Measurements from ENCODE around the gene CHRNB1. TPM values are rescaled to one million over a fixed set of nuclear protein-coding genes. Genes with fewer than 3 reads are reported as not detected.

Gene CHRNB1
- total RNA-seq, 4 donors from 2014 or later = 5.0 to 12.8 (median 8.1) TPM

DNA sequence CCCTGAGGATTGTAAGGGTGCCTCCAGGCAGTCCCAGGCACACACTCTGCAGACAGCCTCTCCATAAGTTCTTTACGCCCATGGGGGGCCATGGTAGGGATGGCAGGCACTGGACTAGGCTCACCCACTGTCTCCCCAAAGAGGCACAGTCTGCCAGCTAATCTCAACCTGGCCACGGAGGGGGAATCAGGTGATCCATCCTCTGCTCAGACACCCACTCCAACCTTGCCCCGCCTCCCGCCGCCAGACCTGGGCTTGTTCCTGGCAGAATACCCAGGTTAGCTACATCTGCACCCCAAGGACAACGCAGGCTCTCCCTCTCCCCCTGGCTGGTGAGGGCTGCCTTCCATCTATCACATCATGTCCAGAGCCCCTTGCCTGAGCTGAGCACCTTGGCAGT lies 36.0 kb upstream of the CHRNB1 start:
- intact Hi-C loops (cut with DNase I) = no loop called here
- Histone ChIP-seq H3K4me1 (peaks cover 4 to 34% (median 21%) of the 10 kb centered on the region in 4 donors), H3K27me3 (no peaks in the 10 kb centered on the region), H3K9me3 (no peaks in the 10 kb centered on the region), H3K27ac (replicated peaks in 1 of 4) (no peak overlapping the region), H3K4me3 (no peak overlapping the region), H3K36me3 (peaks cover 0 to 37% (median 17%) of the 10 kb centered on the region in 4 donors)
- no peak for DNase-seq (ENCODE audit: extremely low spot score)
- WGBS = 84% methylated on average over 5 of the region's 6 CpGs
- TF ChIP-seq EP300 (IDR thresholded peaks at IDR 0.05) (no peak), POLR2AphosphoS5 (IDR thresholded peaks at IDR 0.05) (no peak), POLR2A (IDR thresholded peaks at IDR 0.05; ENCODE audit: low read depth) (no peak)
- TF ChIP-seq, protein P1, sequence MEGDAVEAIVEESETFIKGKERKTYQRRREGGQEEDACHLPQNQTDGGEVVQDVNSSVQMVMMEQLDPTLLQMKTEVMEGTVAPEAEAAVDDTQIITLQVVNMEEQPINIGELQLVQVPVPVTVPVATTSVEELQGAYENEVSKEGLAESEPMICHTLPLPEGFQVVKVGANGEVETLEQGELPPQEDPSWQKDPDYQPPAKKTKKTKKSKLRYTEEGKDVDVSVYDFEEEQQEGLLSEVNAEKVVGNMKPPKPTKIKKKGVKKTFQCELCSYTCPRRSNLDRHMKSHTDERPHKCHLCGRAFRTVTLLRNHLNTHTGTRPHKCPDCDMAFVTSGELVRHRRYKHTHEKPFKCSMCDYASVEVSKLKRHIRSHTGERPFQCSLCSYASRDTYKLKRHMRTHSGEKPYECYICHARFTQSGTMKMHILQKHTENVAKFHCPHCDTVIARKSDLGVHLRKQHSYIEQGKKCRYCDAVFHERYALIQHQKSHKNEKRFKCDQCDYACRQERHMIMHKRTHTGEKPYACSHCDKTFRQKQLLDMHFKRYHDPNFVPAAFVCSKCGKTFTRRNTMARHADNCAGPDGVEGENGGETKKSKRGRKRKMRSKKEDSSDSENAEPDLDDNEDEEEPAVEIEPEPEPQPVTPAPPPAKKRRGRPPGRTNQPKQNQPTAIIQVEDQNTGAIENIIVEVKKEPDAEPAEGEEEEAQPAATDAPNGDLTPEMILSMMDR (IDR thresholded peaks at IDR 0.05) = no peak

DNA sequence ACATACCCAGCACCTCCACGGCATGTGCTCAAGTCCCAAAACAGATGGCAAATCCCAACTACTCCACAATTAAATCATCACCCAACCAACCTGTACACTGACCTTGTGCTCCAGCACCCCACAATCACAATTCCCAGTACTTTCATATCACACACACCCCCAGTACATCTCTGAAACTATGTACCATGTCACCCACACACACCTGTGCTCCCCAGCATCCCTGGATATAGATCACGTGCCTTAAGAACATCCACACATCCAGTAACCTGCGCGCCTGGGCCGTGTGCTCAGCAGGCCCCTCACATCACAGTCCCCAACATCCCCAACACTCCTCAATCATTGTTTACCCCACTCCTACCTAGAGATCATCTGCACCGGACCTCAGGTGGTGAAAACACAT lies 35.1 kb upstream of the CHRNB1 start:
- Histone ChIP-seq H3K27me3 (no peaks in the 10 kb centered on the region), H3K4me3 (no peak overlapping the region), H3K4me1 (peaks cover 4 to 34% (median 21%) of the 10 kb centered on the region in 4 donors), H3K36me3 (peaks cover 0 to 41% (median 19%) of the 10 kb centered on the region in 4 donors), H3K27ac (replicated peaks in 1 of 4) (no peak overlapping the region), H3K9me3 (no peaks in the 10 kb centered on the region)
- DNase-seq (ENCODE audit: extremely low spot score) = no peak
- no peak for TF ChIP-seq POLR2AphosphoS5 (IDR thresholded peaks at IDR 0.05)
- TF ChIP-seq POLR2A (IDR thresholded peaks at IDR 0.05; ENCODE audit: low read depth) = no peak
- no peak for TF ChIP-seq EP300 (IDR thresholded peaks at IDR 0.05)
- TF ChIP-seq, protein P1 (IDR thresholded peaks at IDR 0.05) = no peak
- 90% methylated on average over 6 of the region's 6 CpGs for WGBS
- intact Hi-C loops (cut with DNase I) = no loop called here

DNA sequence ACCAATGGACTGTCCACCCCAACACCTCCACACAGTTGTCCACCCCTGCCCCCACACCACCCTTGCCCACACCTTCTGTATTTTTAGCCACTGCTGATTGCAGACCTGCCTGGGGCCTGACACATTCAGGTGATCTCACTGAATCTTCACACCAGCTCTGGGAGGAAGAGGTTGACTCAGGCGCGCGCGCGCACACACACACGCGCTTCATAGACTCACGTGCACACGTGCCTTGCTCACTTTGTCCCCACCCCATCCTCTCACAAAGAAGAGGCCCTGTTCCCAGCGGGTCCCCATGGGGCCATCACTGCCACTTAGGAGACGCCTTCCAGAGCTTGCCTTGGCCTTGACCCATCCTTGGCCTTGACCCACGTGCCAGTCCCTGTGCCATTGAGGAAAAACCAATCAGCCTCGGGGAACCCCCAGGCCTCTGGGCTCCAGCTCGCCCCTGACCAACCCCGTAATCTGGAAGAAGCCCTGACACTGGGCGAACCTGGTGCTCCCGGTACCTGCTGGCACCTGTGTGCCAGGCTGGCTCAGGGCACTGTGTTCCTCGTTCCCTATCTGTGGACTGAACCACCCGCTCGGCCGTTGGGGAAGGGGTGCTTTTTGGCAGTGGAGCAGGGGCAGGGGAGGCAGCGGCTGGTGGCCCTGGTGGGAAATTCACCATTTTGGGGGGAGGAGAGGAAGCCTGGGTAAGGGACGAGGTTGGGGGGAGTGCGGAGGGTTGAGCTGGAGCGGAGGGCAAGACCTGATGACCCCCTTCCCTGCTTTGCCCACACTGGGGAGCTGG lies 34.0 kb upstream of the CHRNB1 start:
- Histone ChIP-seq H3K4me3 (no peak overlapping the region), H3K4me1 (peaks cover 2 to 24% (median 11%) of the 10 kb centered on the region in 4 donors), H3K27ac (replicated peaks in 1 of 4) (no peak overlapping the region), H3K9me3 (no peaks in the 10 kb centered on the region), H3K36me3 (peaks cover 0 to 52% (median 25%) of the 10 kb centered on the region in 4 donors), H3K27me3 (no peaks in the 10 kb centered on the region)
- intact Hi-C loops (cut with DNase I) = no loop called here
- no peak for DNase-seq (ENCODE audit: extremely low spot score)
- 90% methylated on average over 25 of the region's 25 CpGs for WGBS
- TF ChIP-seq POLR2AphosphoS5 (IDR thresholded peaks at IDR 0.05) (no peak), POLR2A (IDR thresholded peaks at IDR 0.05; ENCODE audit: low read depth) (no peak), EP300 (IDR thresholded peaks at IDR 0.05) (no peak)
- TF ChIP-seq, protein P1 (IDR thresholded peaks at IDR 0.05) = no peak

DNA sequence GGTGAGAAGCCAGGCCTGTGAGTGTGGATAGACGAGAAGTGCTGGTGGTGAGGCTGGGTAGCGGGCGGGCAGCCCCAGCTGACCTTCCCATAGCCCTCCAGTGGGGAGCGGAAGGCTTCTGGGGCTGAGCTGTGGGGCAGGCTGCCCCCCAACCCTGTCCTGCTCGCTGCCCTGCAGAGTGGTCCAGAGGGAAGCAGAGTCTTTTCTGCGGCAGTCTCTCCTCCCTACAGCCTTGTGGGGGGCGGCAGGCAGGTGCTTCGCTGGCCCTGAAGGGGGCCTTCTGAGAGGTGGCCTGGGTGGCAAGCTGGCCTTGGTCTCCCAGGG lies 33.5 kb upstream of the CHRNB1 start:
- DNase-seq (ENCODE audit: extremely low spot score) = no peak
- Histone ChIP-seq H3K4me1 (peaks cover 0 to 18% (median 6%) of the 10 kb centered on the region in 4 donors), H3K4me3 (no peak overlapping the region), H3K36me3 (peaks cover 0 to 58% (median 27%) of the 10 kb centered on the region in 4 donors), H3K9me3 (no peaks in the 10 kb centered on the region), H3K27ac (replicated peaks in 1 of 4) (no peak overlapping the region), H3K27me3 (no peaks in the 10 kb centered on the region)
- TF ChIP-seq, protein P1 (IDR thresholded peaks at IDR 0.05) = no peak
- TF ChIP-seq EP300 (IDR thresholded peaks at IDR 0.05) (no peak), POLR2AphosphoS5 (IDR thresholded peaks at IDR 0.05) (no peak), POLR2A (IDR thresholded peaks at IDR 0.05; ENCODE audit: low read depth) (no peak)
- intact Hi-C loops (cut with DNase I) = no loop called here
- 85% methylated on average over 6 of the region's 8 CpGs for WGBS

Measured in esophagus muscularis mucosa (tissue), 4 donors.